GM12801 (cell line): ENCODE data around the gene HSPA4.

Source experiments
- CTCF ChIP-seq: IDR thresholded peaks from one replicate; pipeline ENCODE4 v1.5.1; 2011; ENCODE audit warnings: control low read depth; ENCODE audit not compliant: insufficient read length; ENCODE audit errors: extremely low read depth

HSPA4 gene

DNA sequence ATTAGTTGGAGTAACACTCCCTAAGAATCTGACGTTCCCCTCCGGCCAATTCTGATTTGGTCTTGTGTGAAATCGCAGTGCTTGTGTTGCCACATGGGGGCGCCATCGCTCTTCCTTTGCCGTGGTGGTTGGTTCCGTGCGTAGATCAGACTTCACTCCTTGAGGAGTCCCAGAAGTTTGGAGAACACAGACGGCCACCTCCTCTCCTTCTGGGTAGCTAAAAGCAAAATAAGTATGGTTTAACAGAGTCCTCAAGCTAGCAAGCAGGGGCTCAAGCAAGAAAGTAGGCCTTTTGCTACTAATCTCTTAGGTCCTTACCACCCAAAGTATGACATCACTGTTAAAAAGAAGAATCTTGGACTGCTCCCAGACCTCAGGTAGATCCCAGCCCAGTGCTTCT is 59.5 kb downstream of the HSPA4 start:
- peak; percentile 17 for TF ChIP-seq CTCF

GRCh38 chr5:133112026-133112660 is 60.3 kb downstream of the HSPA4 start:
- TF ChIP-seq CTCF, result no peak

DNA sequence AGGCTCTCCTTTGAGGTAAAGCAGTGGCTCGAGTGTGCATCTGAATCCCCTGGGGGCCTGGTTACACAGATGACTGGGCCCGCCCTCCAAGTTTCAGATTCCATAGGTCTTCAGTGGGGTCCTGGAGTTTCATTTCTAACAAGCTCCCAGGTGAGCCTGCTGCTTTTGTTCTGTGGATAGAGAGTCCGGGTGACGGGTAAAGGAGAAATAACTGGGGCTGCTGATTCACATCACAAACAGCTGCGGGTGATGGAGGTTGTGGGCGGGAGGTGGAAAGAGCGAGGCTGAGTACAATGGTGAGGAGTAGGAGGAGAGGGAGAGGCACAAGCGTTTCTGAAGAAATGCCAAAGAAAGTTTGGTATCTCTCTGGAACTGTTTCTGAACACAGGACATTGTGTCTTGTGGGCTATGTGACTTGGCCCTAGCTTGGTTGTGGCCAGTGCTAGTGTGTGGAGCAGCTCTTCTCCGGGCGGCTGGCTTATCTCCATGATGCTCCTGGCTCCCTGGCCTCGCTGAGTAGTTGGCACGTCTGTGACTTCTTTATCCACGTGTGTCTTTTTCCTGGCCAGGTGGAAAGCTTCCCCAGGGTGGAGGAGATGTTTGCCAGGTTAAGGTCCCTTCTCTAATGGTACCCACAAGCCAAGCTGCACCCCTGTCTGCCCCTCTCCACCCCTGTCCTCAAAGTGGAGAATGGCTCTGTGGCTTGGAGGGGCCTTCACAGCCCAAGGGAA is 61.7 kb downstream of the HSPA4 start:
- no peak for TF ChIP-seq CTCF

DNA sequence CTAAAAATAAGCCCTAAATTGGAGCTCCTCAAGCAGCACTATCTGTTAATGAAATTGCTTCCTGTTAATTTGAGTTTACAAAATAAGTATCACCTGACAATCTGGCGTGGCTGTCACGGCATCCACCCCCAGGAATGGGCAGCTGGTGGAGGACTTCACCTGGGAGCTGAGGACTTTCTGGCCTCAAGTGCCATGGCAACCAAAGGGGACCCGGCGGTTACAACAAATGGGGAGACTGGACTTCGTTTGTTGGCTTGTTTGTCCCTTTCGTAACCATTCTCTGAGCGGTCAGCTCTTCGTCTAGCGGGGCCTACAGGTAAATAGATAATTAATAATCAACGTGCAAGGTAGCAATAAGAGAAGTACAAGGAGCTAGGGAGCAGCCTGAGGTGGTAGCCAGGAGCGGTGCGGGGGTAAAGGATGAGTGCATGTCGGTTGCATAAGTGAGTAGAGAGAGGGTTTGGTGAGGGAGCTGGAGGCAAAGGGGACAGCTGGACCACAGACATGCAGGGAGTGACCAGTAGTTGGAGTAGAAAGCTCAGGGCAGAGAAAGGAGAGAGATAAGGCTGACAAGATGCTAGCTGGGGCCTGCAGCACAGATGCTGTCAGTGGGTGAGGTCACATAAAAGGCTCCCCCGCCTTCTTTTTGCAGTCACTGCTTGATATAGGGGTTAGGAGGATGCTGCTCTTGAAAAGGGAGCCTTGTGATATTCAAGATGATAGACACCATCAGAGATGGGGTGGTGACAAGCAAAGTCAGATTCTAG is 62.5 kb downstream of the HSPA4 start:
- TF ChIP-seq CTCF, result no peak

DNA sequence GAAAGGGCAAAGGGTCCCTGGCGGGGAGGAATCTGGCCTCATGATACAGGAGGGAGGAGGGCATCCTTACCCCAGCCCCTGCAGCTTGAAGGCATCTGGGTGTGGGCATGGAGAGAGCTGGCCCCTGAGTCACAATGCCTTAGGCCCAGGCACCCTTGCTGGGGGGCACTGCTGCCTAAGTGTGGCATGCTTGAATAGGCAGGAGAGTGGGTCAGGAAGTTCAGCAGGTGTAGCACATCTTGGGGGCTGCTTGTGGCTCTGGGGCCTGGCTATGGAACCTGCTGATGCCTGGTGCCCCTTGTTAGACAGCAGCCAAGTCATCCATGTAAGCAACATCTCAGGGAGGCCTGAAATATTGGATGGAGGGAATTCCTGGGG is 63.1 kb downstream of the HSPA4 start:
- no peak for TF ChIP-seq CTCF

DNA sequence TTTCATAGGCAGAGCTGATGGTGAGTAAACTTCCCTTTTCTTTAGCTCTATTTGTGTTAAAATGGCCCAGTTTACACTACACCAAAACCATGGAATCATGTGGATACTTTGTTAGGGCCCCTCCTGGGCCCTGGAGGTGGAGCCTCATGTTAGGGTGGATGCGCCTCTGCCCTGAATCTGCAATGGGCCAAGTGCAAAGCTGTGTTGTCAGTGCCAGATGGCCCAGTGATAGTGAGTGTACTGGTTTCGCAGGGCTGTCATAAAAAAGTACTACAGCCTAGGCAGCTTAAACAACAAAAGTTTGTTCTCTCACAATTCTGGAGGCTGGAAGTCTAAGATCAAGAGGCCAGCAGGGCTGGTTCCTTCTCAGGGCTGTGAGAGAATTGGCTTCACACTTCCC is 64.8 kb downstream of the HSPA4 start:
- no peak for TF ChIP-seq CTCF

DNA sequence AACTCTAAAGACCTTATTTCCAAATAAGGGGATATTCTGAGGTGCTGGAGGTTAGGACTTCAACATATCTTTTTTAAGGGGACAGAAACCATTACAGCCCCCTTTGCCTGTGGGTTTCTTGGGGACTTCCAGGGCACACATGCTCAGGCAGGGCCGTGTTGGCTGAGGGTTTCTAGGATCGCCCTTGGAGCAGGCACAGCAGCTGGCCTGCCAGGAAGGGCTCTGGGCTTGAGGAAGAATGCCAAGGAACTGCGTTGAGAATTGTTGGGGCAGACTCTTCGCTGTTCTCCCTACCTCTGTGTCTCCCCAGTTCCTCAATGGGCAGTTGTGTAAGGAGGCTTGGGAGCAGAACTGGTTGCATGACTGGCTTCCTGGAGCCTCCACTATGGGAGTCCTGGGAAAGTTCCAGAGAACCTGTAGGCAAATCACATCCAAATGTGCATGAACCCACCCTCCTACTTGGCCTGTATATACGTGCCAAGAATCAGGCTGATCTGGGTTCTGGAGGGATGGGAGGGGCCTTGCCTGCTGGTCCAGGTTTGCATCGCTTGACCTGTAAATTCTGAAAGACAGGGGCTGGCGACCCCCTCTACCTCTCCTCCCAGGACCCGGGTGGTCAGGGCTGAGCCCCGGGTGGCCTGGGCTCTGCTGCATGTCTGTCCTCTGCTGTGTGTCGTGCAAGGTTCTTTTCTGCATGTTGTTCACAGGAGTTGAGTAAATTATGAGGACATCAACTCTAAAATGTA is 65.5 kb downstream of the HSPA4 start:
- no peak for TF ChIP-seq CTCF
